Calu3 (cell line): Measurements from ENCODE around the gene PARVB. TPM values are rescaled to one million over a fixed set of nuclear protein-coding genes. Genes with fewer than 3 reads are reported as not detected.

Source experiments
- Bru-seq: library from RNA; stranded (reverse); fragments of 400-500 nt; gene quantifications from one replicate; lab custom pipeline; 2021; lab: Mats Ljungman, UMichigan
- BruChase-seq, 2 experiments: library from RNA; stranded (reverse); fragments of 400-500 nt; gene quantifications; one replicate each; lab custom pipeline; 2021; lab: Mats Ljungman, UMichigan
- BruUV-seq: library from RNA; stranded (reverse); fragments of 400-500 nt; replicated peaks from 2 replicates; lab custom pipeline; 2021; lab: Mats Ljungman, UMichigan
- CTCF ChIA-PET: fragments of 300-600 bp; sonication (Branson Sonifier 250); formaldehyde crosslinking; loops from one replicate; lab custom pipeline; 2022; ENCODE audit warnings: antibody characterized with exemption; lab: Charles Lee
- DNase-seq: peaks from one replicate; pipeline ENCODE4 v3.0.0; 2022
- H3K27ac Mint-ChIP-seq: one replicate; pipeline ENCODE4 v1.8.0; 2022; ENCODE audit warnings: mixed read lengths; ENCODE audit not compliant: unreplicated experiment
- H3K27me3 Mint-ChIP-seq: one replicate; pipeline ENCODE4 v1.8.0; 2022; ENCODE audit warnings: mixed read lengths; ENCODE audit not compliant: unreplicated experiment
- H3K36me3 Mint-ChIP-seq: one replicate; pipeline ENCODE4 v1.8.0; 2022; ENCODE audit warnings: mild to moderate bottlenecking, moderate library complexity, mixed read lengths; ENCODE audit not compliant: insufficient read depth, unreplicated experiment
- H3K4me1 Mint-ChIP-seq: one replicate; pipeline ENCODE4 v1.8.0; 2022; ENCODE audit warnings: mild to moderate bottlenecking, low read depth, mixed read lengths; ENCODE audit not compliant: unreplicated experiment
- H3K4me3 Mint-ChIP-seq: one replicate; pipeline ENCODE4 v1.8.0; 2022; ENCODE audit warnings: mild to moderate bottlenecking, low read depth, moderate library complexity, mixed read lengths; ENCODE audit not compliant: unreplicated experiment
- H3K9me3 Mint-ChIP-seq: one replicate; pipeline ENCODE4 v1.8.0; 2022; ENCODE audit warnings: low read depth, mixed read lengths; ENCODE audit not compliant: unreplicated experiment
- CTCF ChIP-seq: fragments of 200-600 bp; IDR thresholded peaks from one replicate; pipeline ENCODE4 v1.8.0; 2022; ENCODE audit warnings: antibody characterized with exemption; ENCODE audit not compliant: unreplicated experiment
- intact Hi-C: fragments of 100-400 bp; cut with micrococcal nuclease; formaldehyde crosslinking; loops from one replicate; pipeline ENCODE4 v1.10.0; 2022; ENCODE audit not compliant: unreplicated experiment
- long read RNA-seq: library from polyadenylated mRNA; stranded (forward); transcript quantifications from one replicate; pipeline ENCODE4 v2.0.0, GENCODE V29; 2022
- total RNA-seq: library from RNA; stranded (reverse); gene quantifications from 2 replicates; pipeline ENCODE4 v1.2.3, GENCODE V29; 2022

PARVB gene
- total RNA-seq (11.1 and 15.6 TPM in 2 replicates), Bru-seq, nascent RNA (percentile 43 among the genes with signal in this experiment), BruChase-seq, experiment 1, labeled RNA remaining after a 6-hour chase (percentile 37 among the genes with signal in this experiment), BruChase-seq, experiment 2, labeled RNA remaining after a 2-hour chase (percentile 39 among the genes with signal in this experiment)
- long read RNA-seq, full-length matches to known transcripts: 7 of 9 reads
- long read RNA-seq, partial matches to known transcripts: 0 of 9 reads
- long read RNA-seq, other reads (novel, unspliced or antisense): 2 of 9 reads

- H3K36me3 Mint-ChIP-seq: peaks cover 7% of the 10 kb centered on the region
- peak; percentile 15 for DNase-seq
- peak within 1 kb of the TSS; percentile 81 for H3K4me3 Mint-ChIP-seq
- peaks cover 17% of the 10 kb centered on the region for H3K4me1 Mint-ChIP-seq
- TF ChIP-seq CTCF: no peak
- no TSS peak for BruUV-seq
- H3K27me3 Mint-ChIP-seq: no peaks in the 10 kb centered on the region
- H3K27ac Mint-ChIP-seq: peak within 1 kb of the TSS; percentile 66
- intact Hi-C loops: no loop called here
- CTCF ChIA-PET: interaction anchor here (0.9 kb wide), 1 partner anchor 57 kb away, joined by 4 read pairs; no protein-coding TSS in a partner anchor
- no peaks in the 10 kb centered on the region for H3K9me3 Mint-ChIP-seq
Measured at GRCh38 chr22:44024288-44024921, at the start of gene PARVB. Gene PARVB (plus strand): TSS chr22:44024302. CDS start chr22:44024340, 38 bp downstream.

GRCh38 chr22:43975041-43975440 lies 49.1 kb upstream of the PARVB start:
- DNase-seq: no peak
- Mint-ChIP-seq H3K9me3 (no peaks in the 10 kb centered on the region), H3K27me3 (no peaks in the 10 kb centered on the region), H3K4me1 (no peaks in the 10 kb centered on the region), H3K27ac (no peak overlapping the region), H3K4me3 (no peak overlapping the region), H3K36me3 (peaks cover 25% of the 10 kb centered on the region)
- TF ChIP-seq CTCF: no peak
- intact Hi-C loops: no loop called here
- no TSS peak for BruUV-seq
- CTCF ChIA-PET: no interaction called here

- no peaks in the 10 kb centered on the region for H3K4me1 Mint-ChIP-seq
- no peak overlapping the region for H3K4me3 Mint-ChIP-seq
- H3K9me3 Mint-ChIP-seq: no peaks in the 10 kb centered on the region
- intact Hi-C loops: no loop called here
- peaks cover 34% of the 10 kb centered on the region for H3K36me3 Mint-ChIP-seq
- no peak for TF ChIP-seq CTCF
- H3K27ac Mint-ChIP-seq: no peak overlapping the region
- no peaks in the 10 kb centered on the region for H3K27me3 Mint-ChIP-seq
- CTCF ChIA-PET: no interaction called here
- no peak for DNase-seq
- no TSS peak for BruUV-seq
Measured at GRCh38 chr22:43976861-43977795, 47.0 kb upstream of the PARVB start.

GRCh38 chr22:43978558-43978957 lies 45.5 kb upstream of the PARVB start:
- Mint-ChIP-seq H3K9me3 (no peaks in the 10 kb centered on the region), H3K4me3 (no peak overlapping the region), H3K4me1 (no peaks in the 10 kb centered on the region), H3K36me3 (peaks cover 34% of the 10 kb centered on the region), H3K27me3 (no peaks in the 10 kb centered on the region), H3K27ac (no peak overlapping the region)
- DNase-seq: no peak
- CTCF ChIA-PET: no interaction called here
- intact Hi-C loops: no loop called here
- no TSS peak for BruUV-seq
- no peak for TF ChIP-seq CTCF
